Activated T-cell treated with anti-CD3 and anti-CD28 coated beads for 48 hours (primary cell): ENCODE data around the gene NSD2.
A peak's percentile ranks its signal among the peaks of the same experiment; 100 is the strongest.

Experiments used
- DNase-seq: peaks from one replicate; pipeline ENCODE4 v3.0.0-alpha.2; 2020; ENCODE audit warnings: low read depth

NSD2 gene

DNA sequence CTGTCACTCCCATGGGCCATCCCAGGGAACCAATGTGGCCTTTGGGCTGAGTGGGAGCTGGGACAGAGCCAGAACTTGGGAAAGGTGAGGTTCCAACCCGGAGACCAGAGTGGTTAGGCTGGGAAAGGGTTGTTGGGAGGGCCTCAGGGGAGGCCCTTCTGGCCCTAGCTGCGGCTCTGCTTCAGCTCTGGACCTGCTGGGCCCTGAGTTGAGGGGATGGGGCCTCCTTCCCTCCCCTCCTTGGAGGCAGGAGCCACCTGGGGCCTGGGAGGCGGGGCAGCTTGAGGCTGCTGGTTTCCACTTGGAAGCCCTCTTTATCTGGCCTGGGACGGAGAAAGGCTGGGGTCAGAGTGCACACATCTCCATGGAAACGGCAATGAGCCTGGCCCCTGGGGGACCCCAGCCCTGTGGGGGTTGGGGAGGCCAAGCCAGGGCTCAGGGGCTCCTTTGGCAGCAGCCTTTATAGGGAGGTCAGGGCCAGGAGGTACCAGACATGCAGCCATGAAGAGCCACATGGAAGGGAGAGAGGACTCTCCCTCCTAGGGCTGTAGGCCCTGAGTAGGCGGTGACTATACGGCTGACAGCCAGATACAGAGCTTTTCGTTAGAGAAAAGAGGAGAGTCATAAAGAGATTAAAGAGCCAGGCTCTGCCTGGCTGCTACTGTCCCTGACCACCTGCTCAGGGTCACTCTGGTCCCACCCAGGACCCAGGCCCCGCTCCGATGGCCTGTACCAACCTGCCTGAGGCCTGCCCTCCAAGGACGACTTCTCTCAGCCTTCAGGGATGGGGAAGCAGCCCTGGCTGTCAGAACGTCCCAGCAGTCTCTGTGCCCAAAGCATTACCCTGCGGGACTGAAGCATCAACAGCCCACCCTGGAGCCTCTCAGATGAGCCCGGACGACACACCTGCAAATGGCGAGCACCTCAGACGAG, 6.9 kb upstream of the NSD2 start:
- no peak for DNase-seq

DNA sequence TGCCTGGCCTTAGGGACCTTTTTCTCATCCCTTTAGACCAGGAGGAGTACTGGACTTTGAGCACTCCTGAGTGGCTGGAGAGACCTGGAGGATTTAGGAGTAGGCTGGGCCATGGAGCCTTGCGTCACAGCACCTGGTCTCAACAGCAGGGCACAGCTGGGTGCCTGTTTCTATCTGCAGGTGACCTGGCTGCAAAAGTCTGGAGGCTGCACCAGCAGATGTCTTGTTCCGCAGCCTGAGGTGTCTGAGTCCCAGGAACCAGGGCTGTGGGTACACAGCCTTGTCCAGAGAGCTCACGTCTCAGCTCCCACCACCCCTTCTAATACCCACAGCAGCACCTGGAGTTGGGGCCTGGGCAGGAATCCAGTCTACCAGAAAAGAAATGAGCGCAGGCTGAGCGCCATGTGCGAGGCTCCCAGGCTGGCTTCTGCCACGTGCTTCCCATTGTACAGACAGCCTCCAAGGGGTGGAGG, 5.0 kb upstream of the NSD2 start:
- no peak for DNase-seq

DNA sequence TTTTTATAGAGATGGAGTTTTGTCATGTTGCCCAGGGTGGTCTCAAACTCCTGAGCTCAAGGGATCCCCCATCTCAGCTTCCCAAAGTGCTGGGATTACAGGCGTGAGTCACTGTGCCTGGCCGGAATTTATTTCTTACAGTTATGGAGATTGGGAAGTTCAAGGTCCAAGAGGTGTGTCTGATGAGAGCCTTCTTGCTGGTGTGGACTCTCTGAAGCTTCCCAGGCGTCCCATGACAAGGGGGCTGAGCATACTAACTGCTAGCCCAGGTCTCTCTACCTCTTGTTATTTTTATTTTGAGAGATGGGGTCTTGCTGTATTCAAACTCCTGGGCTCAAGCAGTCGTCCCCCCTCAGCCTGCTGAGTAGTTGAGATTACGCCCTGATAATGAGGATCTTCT, 2.9 kb upstream of the NSD2 start:
- DNase-seq = no peak

DNA sequence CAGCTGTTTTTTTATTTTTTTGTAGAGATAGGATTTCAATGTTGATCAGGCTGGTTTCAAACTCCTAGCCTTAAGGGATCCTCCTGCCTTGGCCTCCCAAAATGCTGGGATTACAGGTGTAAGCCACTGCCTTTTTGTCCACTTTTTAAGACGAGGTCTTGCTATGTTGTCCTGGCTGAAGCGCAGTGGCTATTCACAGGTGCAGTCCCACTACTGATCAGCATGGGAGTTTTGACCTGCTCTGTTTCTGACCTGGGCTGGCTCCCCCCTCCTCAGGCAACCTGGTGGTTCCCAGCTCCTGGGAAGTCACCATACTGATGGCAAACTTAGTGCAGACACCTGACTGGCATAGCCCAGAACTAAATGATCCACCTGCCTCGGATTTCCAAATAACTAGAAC, 2.3 kb upstream of the NSD2 start:
- DNase-seq = no peak

GRCh38 chr4:1869530-1870327, 1.5 kb upstream of the NSD2 start:
- DNase-seq = no peak

- peak; percentile 81 for DNase-seq
Measured at GRCh38 chr4:1870328-1870577, 940 bp upstream of the NSD2 start.

GRCh38 chr4:1871471-1872021, 353 bp downstream of the NSD2 start:
- no peak for DNase-seq

DNA sequence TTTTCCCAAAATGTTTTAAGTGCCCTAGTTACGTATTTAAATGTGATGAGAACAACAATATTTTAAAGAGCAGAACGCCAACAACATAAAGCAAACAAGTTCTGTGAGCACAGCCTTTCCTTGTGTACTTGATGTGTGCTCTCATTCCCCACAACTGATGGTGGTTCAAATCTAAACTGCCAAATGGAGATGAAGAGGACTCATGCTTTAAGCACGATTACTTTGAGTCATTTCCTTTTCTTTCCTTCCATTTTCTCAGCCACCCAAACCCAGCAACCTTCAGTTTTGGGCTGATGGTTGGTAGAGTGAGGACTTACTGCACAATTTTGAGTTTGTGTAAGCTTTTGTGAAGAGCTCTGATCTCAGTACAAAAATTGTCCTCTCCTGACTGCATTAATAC, 1.7 kb downstream of the NSD2 start:
- no peak for DNase-seq

- no peak for DNase-seq
Measured at GRCh38 chr4:1873291-1873690, 2.1 kb downstream of the NSD2 start.

GRCh38 chr4:1873776-1874175, 2.6 kb downstream of the NSD2 start:
- no peak for DNase-seq

DNA sequence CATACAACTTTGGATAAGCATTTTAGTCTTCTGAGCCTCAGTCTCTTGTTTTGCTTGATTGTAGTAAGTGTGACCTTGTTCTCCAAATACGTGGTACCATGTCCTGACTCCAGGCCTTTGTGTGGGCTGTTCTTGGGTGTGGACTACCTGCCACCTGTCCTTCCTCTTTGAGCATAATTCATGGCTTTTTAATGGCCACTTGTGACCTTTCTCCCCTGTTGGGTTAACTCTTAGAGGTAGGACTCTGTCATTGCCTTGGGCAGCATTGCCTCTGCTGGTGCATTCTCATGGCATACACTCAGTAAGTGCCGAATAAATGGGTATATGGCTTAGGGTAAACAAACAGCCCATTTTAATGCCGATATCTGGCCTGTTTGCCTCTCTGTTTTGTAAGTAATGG, 3.0 kb downstream of the NSD2 start:
- DNase-seq = no peak

DNA sequence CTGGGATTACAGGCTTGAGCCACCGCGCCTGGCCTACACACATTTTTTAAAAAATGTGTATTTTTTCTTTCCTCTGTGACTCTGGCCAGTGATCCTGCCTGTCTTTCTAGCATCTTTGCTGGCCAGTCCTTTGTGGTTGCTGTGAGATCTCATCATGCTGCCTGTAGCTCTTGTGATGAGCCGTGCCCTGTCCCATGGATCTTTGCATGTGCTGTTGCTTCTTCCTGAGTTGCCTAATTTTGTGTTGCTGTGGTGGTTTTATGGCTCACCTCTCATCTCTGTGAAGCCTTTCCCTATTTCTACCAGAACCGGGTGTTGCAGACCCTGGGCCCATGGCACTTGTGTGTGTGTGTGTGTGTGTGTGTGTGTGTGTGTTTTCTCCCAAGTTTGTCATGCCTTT, 8.3 kb downstream of the NSD2 start:
- no peak for DNase-seq

DNA sequence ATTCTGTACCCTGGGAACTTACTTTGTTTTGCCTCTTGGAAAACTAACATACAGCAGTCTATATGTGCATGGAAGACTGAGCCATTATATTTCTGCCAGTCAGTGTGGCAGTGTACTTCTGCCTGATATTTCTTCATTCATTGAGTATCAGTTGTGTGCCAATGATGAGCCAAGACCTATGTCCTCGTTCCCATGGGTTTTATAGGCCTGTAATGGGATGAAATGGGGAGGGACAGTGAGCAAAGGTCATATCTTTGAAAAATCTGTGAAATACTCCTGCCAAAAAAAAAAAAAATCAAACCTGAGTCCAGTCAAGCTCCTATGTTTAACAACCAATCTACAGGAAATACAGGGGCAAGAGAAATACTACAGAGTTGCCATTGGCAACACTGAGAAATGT, 9.1 kb downstream of the NSD2 start:
- DNase-seq = no peak

DNA sequence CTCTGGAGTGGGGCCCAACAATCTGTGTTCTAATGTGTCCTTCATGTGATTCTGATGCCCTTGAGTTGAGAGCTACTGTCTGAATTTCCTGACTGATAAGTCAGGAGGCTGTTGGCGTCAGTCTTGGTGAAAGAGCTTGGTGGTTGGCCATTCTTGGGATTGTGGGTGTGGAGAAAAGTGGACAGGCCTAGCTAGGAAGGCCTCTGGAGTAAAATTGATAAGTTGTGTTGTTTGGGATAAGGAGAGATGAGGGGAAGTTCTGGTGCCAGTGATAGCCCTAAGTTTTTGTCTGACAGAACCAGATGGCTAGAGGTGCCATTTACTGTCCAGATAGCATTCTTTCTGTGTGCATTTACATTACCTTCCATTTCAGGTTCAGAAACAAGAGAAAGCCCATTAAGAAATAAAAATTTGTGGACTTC, 11.7 kb downstream of the NSD2 start:
- DNase-seq = no peak

DNA sequence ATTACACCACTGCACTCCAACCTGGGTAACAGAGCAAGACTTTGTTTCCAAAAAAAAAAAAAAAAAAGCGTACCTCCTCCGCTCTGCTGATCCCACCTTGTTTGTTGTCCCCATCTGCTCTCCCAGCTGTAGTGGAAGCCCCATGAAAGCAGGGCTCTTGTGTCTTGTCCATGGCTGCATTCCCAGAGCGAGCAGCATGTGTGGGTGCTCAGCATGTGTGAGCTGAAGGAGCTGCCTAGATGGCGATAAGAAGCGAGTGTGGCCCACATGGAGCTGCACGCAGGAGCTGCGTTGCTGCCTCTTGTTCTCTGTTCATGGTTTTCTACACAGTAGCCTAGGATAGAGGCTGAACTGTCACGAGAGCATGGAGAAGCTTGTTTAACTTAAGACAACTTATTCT, 12.4 kb downstream of the NSD2 start:
- no peak for DNase-seq

DNA sequence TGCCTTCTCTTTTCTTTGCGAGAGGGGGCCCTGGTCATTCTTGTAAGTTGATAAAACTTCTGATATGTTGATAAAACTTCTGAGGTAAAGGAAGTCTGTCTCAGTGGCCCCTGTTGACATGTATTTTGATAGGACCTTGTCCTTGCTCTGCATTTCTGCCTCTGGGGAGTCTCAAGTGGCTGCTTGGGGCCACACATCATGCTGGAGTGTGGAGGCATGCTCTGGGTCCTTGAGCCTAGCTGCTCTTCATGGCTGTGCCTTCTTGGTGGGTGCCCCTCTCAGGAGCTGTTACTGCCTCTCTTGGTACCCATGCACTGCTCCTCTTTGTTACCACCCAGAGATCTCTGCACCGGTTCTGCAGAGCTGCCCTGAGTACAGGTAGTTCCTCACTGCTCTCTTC, 14.2 kb downstream of the NSD2 start:
- DNase-seq = no peak

DNA sequence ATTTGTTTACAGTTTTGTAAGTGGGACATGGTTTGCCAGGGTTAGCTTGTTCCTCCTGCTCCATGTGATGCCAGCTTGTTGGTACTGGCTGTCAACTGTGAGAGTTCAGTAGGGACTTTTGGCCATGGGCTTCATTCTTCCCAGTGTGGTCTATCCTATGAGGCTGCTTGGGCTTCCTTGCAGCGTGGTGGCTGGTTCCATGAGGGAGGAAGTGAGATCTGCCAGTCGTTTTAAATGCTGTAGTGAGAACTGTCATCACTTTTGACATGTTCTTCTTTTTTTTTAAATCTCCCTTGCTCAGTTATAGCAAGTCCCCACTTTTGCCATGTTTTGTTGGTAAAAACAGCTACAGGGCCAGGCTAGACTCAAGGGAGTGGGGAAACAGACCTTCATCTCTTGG, 15.9 kb downstream of the NSD2 start:
- DNase-seq = no peak

- no peak for DNase-seq
Measured at GRCh38 chr4:1890979-1891570, 19.9 kb downstream of the NSD2 start.

GRCh38 chr4:1895971-1896657, 24.9 kb downstream of the NSD2 start:
- DNase-seq = no peak

DNA sequence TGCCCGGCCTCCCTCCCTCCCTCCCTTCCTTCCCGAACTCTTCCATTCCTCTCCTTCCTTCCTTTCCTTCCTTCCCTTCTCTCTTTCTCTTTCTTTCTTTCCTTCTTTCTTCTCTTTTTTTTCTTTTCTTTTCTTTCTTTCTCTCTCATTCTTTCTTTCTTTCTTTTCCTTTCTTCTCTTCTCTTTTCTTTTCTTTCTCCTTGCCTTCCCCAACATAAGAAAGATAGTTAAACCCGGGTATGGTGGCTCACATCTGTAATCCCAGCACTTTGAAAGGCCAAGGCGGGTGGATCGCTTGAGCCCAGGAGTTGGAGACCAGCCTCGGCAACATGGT, 25.4 kb downstream of the NSD2 start:
- no peak for DNase-seq

DNA sequence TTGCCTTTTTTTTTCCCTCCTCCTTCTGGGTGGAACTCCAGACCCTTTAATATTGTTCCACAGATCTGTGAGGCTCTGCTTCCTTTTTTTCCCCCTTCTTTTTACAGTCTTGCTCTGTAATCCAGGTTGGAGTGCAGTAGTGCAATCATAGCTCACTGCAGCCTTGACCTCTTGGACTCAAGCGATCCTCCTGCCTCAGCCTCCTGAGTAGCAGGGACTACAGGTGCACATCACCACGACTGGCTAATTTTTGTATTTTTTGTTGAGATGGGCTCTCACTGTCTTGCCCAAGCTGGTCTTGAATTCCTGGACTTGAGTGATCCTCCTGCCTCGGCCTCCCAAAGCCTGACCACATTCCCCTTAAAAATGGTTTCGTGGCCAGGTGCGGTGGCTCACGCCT, 26.8 kb downstream of the NSD2 start:
- DNase-seq = no peak

GRCh38 chr4:1898681-1899080, 27.5 kb downstream of the NSD2 start:
- DNase-seq = no peak
